Keratinocyte (primary cell): ENCODE measurements around the gene PRKCI. TPM values are rescaled to one million over a fixed set of nuclear protein-coding genes. Genes with fewer than 3 reads are reported as not detected.

Experiments
- DNase-seq: peaks from one replicate; pipeline ENCODE4 v3.0.0-alpha.2; 2011; ENCODE audit warnings: low read depth, missing footprints, low spot score
- FAIRE-seq: peaks from 2 replicates; lab custom pipeline; 2011; peaks lifted over from hg19 to GRCh38; lab: Jason Lieb, UNC
- H2AFZ ChIP-seq: 2 replicates; pipeline ENCODE4 v1.6.0; 2012; ENCODE audit warnings: low read length, control low read depth, inconsistent platforms; ENCODE audit not compliant: control insufficient read depth
- H3K27ac ChIP-seq: 2 replicates; pipeline ENCODE4 v1.5.1; 2011; ENCODE audit warnings: low read length; ENCODE audit not compliant: control insufficient read depth, insufficient read depth
- H3K27me3 ChIP-seq: 3 replicates; pipeline ENCODE4 v1.6.0; 2011; ENCODE audit warnings: low read length; ENCODE audit not compliant: control insufficient read depth, insufficient read depth; ENCODE audit errors: extremely low read depth
- H3K36me3 ChIP-seq, 2 experiments: 2 replicates in 1 of 2; 3 replicates in 1 of 2; pipeline ENCODE4 v1.5.1; 2011; ENCODE audit warnings: low read length in 2 of 2, mild to moderate bottlenecking in 1 of 2; ENCODE audit not compliant: control insufficient read depth in 2 of 2, insufficient read depth in 2 of 2; ENCODE audit errors: extremely low read depth in 1 of 2
- H3K4me1 ChIP-seq: 3 replicates; pipeline ENCODE4 v1.5.1; 2011; ENCODE audit warnings: low read length; ENCODE audit not compliant: control insufficient read depth, insufficient read depth; ENCODE audit errors: extremely low read depth
- H3K4me2 ChIP-seq: 3 replicates; pipeline ENCODE4 v1.6.0; 2011; ENCODE audit warnings: low read depth, low read length; ENCODE audit not compliant: control insufficient read depth, insufficient read depth; ENCODE audit errors: extremely low read depth
- H3K4me3 ChIP-seq, 3 experiments: fragments of 200-600 bp in 1 of 3; sonication (generic) in 1 of 3; 2 replicates in 2 of 3; 3 replicates in 1 of 3; pipeline ENCODE4 v1.5.1; 2011 to 2016; ENCODE audit warnings: low read length in 3 of 3, mild to moderate bottlenecking in 3 of 3, control low read depth in 2 of 3, inconsistent platforms in 1 of 3, low read depth in 1 of 3, mixed read lengths in 1 of 3, mixed run types in 1 of 3, moderate library complexity in 1 of 3; ENCODE audit not compliant: control insufficient read depth in 2 of 3, insufficient read depth in 2 of 3; ENCODE audit errors: extremely low read depth in 1 of 3
- H3K79me2 ChIP-seq: 2 replicates; pipeline ENCODE4 v1.6.0; 2012; ENCODE audit warnings: low read length; ENCODE audit not compliant: control insufficient read depth, insufficient read depth
- H3K9ac ChIP-seq: 3 replicates; pipeline ENCODE4 v1.6.0; 2011; ENCODE audit warnings: low read length; ENCODE audit not compliant: control insufficient read depth, insufficient read depth; ENCODE audit errors: extremely low read depth
- H3K9me1 ChIP-seq: 3 replicates; pipeline ENCODE4 v1.6.0; 2011; ENCODE audit warnings: low read length; ENCODE audit not compliant: control insufficient read depth, insufficient read depth; ENCODE audit errors: extremely low read depth
- H3K9me3 ChIP-seq: 2 replicates; pipeline ENCODE4 v1.5.1; 2012; ENCODE audit warnings: low read depth, low read length; ENCODE audit not compliant: control insufficient read depth
- H4K20me1 ChIP-seq: 3 replicates; pipeline ENCODE4 v1.6.0; 2011; ENCODE audit warnings: low read length; ENCODE audit not compliant: control insufficient read depth, insufficient read depth; ENCODE audit errors: extremely low read depth
- CTCF ChIP-seq, 3 experiments: IDR thresholded peaks in 1 of 3; conservative IDR thresholded peaks in 1 of 3; optimal IDR thresholded peaks in 1 of 3; 2 replicates in 2 of 3; 3 replicates in 1 of 3; pipeline versions ENCODE3 to v1.5.1; 2011; ENCODE audit warnings: low read length in 3 of 3, mild to moderate bottlenecking in 3 of 3, moderate library complexity in 2 of 3, control low read depth in 1 of 3, inconsistent platforms in 1 of 3; ENCODE audit not compliant: insufficient read depth in 2 of 3; ENCODE audit errors: extremely low read depth in 1 of 3
- EZH2 ChIP-seq: IDR thresholded peaks from one replicate; pipeline ENCODE4 v1.6.1; 2012; ENCODE audit warnings: inconsistent platforms, mild to moderate bottlenecking, low read length, moderate library complexity
- dilution Hi-C: fragments of 300-500 bp; cut with MboI; formaldehyde crosslinking; loops from one replicate; pipeline ENCODE4 v1.7.0; 2020; ENCODE audit warnings: low sequenced_read_pairs; ENCODE audit not compliant: extremely low pct_ligation_motif_present
- polyA plus RNA-seq, 5 experiments: library from polyadenylated mRNA; depleted of rRNA in 3 of 5; stranded (reverse) in 3 of 5; stranded (forward) in 1 of 5; unstranded in 1 of 5; fragments of >200 nt; gene quantifications; 1 replicate in 1 of 5; 2 replicates in 3 of 5; 3 replicates in 1 of 5; pipeline versions ENCODE4 v1.2.1 to v1.2.3, GENCODE V29; 2011 to 2012; ENCODE audit warnings: missing spikeins in 2 of 5, low read depth in 1 of 5, low replicate concordance in 1 of 5

PRKCI gene
- polyA plus RNA-seq, 1 donor (not counting 4 experiments of a cell fraction or from before 2014, with no cell fraction given) = 53.5 TPM

- H3K4me3 ChIP-seq = peak overlapping the region in 1 of 3 experiments; percentile 20
- H3K27ac ChIP-seq = peak overlapping the region; percentile 43
- DNase-seq = no peak
- TF ChIP-seq CTCF (optimal IDR thresholded peaks at IDR 0.05 in 1 of 3, IDR thresholded peaks at IDR 0.05 in 1 of 3, conservative IDR thresholded peaks at IDR 0.05 in 1 of 3; ENCODE audit: extremely low read depth in 1 of 3, insufficient read depth in 2 of 3, low read length in 3 of 3) (no peak), EZH2 (no peak)
- no peak overlapping the region for H2AFZ ChIP-seq
- peaks cover 46% of the 10 kb centered on the region for H3K4me1 ChIP-seq
- no peaks in the 10 kb centered on the region for H3K9me1 ChIP-seq
- H3K9ac ChIP-seq = no peak overlapping the region
- no peaks in the 10 kb centered on the region for H3K9me3 ChIP-seq
- peaks cover 85% of the 10 kb centered on the region for H3K79me2 ChIP-seq
- dilution Hi-C loops = no loop called here
- H3K27me3 ChIP-seq = no peaks in the 10 kb centered on the region
- no peaks in the 10 kb centered on the region for H4K20me1 ChIP-seq
- FAIRE-seq = peak; percentile 53
- no peaks in the 10 kb centered on the region for H3K36me3 ChIP-seq
- H3K4me2 ChIP-seq = peak overlapping the region; percentile 40
Measured at GRCh38 chr3:170228093-170228766, 6.0 kb downstream of the PRKCI start.

GRCh38 chr3:170232266-170232665 is 10.0 kb downstream of the PRKCI start:
- TF ChIP-seq CTCF (optimal IDR thresholded peaks at IDR 0.05 in 1 of 3, IDR thresholded peaks at IDR 0.05 in 1 of 3, conservative IDR thresholded peaks at IDR 0.05 in 1 of 3; ENCODE audit: extremely low read depth in 1 of 3, insufficient read depth in 2 of 3, low read length in 3 of 3) (no peak), EZH2 (no peak)
- DNase-seq = no peak
- H3K9me3 ChIP-seq = no peaks in the 10 kb centered on the region
- no peak overlapping the region for H2AFZ ChIP-seq
- H3K9me1 ChIP-seq = no peaks in the 10 kb centered on the region
- no peak overlapping the region for H3K4me2 ChIP-seq
- no peaks in the 10 kb centered on the region for H3K27me3 ChIP-seq
- H3K4me3 ChIP-seq = no peak overlapping the region
- no peaks in the 10 kb centered on the region for H4K20me1 ChIP-seq
- FAIRE-seq = no peak
- H3K4me1 ChIP-seq = peaks cover 16% of the 10 kb centered on the region
- peaks cover 67% of the 10 kb centered on the region for H3K79me2 ChIP-seq
- dilution Hi-C loops = no loop called here
- no peak overlapping the region for H3K27ac ChIP-seq
- no peak overlapping the region for H3K9ac ChIP-seq
- peaks cover 2 to 6% of the 10 kb centered on the region in 2 experiments for H3K36me3 ChIP-seq
